OCI-LY3 (cell line): Measurements from ENCODE around the gene RAB3GAP2.

ENCODE experiments used
- CTCF ChIP-seq: fragments of 200-600, 300-600 bp; sonication (generic); IDR thresholded peaks from 2 replicates; pipeline ENCODE4 v1.5.1; 2014; ENCODE audit warnings: antibody characterized with exemption, low read length, low read depth
- EZH2phosphoT487 ChIP-seq: fragments of 200-600 bp; shearing (Covaris generic); IDR thresholded peaks from 2 replicates; pipeline ENCODE4 v1.6.1; 2018; ENCODE audit warnings: antibody characterized with exemption, mixed run types, low read depth

- TF ChIP-seq EZH2phosphoT487: no peak
- no peak for TF ChIP-seq CTCF
These were observed 136.5 kb downstream of the RAB3GAP2 start for GRCh38 chr1:220135755-220136154.
